ENCODE measurements around the gene CLK2. TPM values are rescaled to one million over a fixed set of nuclear protein-coding genes. Genes with fewer than 3 reads are reported as not detected.
A peak's percentile ranks its signal among the peaks of the same experiment; 100 is the strongest.

The CLK2 gene
- total and polyA plus RNA-seq, 9 of the 15 experiments (the other 6 are each of a cell fraction or from before 2014, with no cell fraction given): 13.5 to 81.4 (median 39.6) TPM

DNA sequence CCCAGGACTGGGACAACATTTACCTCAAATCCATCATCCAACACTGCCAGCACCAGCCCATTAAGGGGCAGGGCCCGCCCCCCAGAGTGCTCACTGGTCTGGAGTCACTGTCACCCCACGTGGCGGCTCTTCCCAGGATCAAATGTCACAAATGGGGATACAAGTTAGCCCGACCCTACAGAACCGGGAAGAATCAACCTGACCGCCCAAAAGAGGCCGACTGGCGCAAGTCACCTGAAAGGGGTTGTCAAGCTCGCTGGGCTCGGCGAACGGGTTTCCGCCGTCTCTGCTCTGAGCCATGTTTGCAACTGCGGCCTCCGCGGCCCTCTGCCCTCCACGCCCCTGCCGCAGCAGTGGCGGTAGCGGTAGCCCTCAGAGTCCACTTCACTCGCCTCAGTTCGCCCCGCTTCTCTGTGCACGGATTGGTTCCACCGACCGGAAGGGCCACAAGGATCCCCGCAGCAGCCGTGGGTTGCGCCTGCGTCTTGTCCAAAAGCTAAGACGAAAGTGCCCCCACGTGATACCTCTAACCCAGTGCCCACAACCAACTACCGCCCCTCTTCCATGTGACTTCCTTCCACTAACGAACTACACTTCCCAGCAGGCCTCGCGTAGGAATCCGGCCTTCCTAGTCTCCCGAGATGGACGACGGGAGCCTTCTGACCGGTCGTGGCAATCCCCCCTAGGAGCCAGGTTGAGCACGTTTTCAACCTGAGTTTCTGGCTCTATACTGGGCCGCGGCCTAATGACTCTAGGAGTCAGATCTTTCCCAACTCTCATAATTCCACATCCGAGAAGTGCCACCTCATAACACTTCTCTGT is 11.2 kb downstream of the CLK2 start, which contains the start of gene SCAMP3 (continued):
- TF ChIP-seq, protein P1, sequence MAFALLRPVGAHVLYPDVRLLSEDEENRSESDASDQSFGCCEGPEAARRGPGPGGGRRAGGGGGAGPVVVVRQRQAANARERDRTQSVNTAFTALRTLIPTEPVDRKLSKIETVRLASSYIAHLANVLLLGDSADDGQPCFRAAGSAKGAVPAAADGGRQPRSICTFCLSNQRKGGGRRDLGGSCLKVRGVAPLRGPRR (CRISPR knock-in tag; IDR thresholded peaks at IDR 0.05): no peak
- TF ChIP-seq, protein P2, sequence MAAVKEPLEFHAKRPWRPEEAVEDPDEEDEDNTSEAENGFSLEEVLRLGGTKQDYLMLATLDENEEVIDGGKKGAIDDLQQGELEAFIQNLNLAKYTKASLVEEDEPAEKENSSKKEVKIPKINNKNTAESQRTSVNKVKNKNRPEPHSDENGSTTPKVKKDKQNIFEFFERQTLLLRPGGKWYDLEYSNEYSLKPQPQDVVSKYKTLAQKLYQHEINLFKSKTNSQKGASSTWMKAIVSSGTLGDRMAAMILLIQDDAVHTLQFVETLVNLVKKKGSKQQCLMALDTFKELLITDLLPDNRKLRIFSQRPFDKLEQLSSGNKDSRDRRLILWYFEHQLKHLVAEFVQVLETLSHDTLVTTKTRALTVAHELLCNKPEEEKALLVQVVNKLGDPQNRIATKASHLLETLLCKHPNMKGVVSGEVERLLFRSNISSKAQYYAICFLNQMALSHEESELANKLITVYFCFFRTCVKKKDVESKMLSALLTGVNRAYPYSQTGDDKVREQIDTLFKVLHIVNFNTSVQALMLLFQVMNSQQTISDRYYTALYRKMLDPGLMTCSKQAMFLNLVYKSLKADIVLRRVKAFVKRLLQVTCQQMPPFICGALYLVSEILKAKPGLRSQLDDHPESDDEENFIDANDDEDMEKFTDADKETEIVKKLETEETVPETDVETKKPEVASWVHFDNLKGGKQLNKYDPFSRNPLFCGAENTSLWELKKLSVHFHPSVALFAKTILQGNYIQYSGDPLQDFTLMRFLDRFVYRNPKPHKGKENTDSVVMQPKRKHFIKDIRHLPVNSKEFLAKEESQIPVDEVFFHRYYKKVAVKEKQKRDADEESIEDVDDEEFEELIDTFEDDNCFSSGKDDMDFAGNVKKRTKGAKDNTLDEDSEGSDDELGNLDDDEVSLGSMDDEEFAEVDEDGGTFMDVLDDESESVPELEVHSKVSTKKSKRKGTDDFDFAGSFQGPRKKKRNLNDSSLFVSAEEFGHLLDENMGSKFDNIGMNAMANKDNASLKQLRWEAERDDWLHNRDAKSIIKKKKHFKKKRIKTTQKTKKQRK (IDR thresholded peaks at IDR 0.05; ENCODE audit: borderline replicate concordance, low read depth, low read length): no peak
- TF ChIP-seq, protein P3, sequence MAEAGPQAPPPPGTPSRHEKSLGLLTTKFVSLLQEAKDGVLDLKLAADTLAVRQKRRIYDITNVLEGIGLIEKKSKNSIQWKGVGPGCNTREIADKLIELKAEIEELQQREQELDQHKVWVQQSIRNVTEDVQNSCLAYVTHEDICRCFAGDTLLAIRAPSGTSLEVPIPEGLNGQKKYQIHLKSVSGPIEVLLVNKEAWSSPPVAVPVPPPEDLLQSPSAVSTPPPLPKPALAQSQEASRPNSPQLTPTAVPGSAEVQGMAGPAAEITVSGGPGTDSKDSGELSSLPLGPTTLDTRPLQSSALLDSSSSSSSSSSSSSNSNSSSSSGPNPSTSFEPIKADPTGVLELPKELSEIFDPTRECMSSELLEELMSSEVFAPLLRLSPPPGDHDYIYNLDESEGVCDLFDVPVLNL (CRISPR knock-in tag; IDR thresholded peaks at IDR 0.05; ENCODE audit: low read depth): 0 out of 2 replicates have a peak, but pooled peaks have one; percentile 49
- TF ChIP-seq ZNF589 (CRISPR knock-in tag; IDR thresholded peaks at IDR 0.05; ENCODE audit: low read depth) (peak; percentile 18; the same call in 1 of the 2 replicates), NFXL1 (CRISPR knock-in tag; IDR thresholded peaks at IDR 0.05) (peak; percentile 30; the same call in 1 of the 2 replicates), LCOR (CRISPR knock-in tag; IDR thresholded peaks at IDR 0.05) (peak; percentile 86; the same call in 1 of the 2 replicates), ESRRB (CRISPR knock-in tag; IDR thresholded peaks at IDR 0.05; ENCODE audit: borderline replicate concordance) (peak; percentile 82; the same call in 1 of the 2 replicates), CBX5 (IDR thresholded peaks at IDR 0.05; ENCODE audit: borderline replicate concordance, low read depth) (no peak), BACH1 (tag; IDR thresholded peaks at IDR 0.05) (no peak), ZNF41 (CRISPR knock-in tag; conservative IDR thresholded peaks at IDR 0.05) (peak; percentile 70), NFE2L1 (tag; IDR thresholded peaks at IDR 0.05; ENCODE audit: borderline replicate concordance, low read depth) (no peak), NFRKB (IDR thresholded peaks at IDR 0.05; ENCODE audit: low read depth) (no peak), RBM25 (IDR thresholded peaks at IDR 0.05; ENCODE audit: low read depth, low read length, severe bottlenecking) (no peak), CBX3 (IDR thresholded peaks at IDR 0.05; ENCODE audit: borderline replicate concordance in 1 of 2, low read length in 2 of 2) (peak in 1 of 2 experiments; percentile 51; a peak in 1 of 3 replicates)
- TF ChIP-seq, protein P4, sequence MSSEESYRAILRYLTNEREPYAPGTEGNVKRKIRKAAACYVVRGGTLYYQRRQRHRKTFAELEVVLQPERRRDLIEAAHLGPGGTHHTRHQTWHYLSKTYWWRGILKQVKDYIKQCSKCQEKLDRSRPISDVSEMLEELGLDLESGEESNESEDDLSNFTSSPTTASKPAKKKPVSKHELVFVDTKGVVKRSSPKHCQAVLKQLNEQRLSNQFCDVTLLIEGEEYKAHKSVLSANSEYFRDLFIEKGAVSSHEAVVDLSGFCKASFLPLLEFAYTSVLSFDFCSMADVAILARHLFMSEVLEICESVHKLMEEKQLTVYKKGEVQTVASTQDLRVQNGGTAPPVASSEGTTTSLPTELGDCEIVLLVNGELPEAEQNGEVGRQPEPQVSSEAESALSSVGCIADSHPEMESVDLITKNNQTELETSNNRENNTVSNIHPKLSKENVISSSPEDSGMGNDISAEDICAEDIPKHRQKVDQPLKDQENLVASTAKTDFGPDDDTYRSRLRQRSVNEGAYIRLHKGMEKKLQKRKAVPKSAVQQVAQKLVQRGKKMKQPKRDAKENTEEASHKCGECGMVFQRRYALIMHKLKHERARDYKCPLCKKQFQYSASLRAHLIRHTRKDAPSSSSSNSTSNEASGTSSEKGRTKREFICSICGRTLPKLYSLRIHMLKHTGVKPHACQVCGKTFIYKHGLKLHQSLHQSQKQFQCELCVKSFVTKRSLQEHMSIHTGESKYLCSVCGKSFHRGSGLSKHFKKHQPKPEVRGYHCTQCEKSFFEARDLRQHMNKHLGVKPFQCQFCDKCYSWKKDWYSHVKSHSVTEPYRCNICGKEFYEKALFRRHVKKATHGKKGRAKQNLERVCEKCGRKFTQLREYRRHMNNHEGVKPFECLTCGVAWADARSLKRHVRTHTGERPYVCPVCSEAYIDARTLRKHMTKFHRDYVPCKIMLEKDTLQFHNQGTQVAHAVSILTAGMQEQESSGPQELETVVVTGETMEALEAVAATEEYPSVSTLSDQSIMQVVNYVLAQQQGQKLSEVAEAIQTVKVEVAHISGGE (CRISPR knock-in tag; IDR thresholded peaks at IDR 0.05): peak in 1 of 3 experiments; percentile 63; a peak in 2 of 6 replicates
